GM19351 (cell line): ENCODE data around the gene FBN2.

ENCODE experiments used
- ATAC-seq: cut with Tn5 transposase; IDR thresholded peaks from one replicate; pipeline ENCODE4 v1.9.1; 2021; ENCODE audit warnings: mild to moderate bottlenecking, moderate library complexity; ENCODE audit not compliant: unreplicated experiment

Gene FBN2

DNA sequence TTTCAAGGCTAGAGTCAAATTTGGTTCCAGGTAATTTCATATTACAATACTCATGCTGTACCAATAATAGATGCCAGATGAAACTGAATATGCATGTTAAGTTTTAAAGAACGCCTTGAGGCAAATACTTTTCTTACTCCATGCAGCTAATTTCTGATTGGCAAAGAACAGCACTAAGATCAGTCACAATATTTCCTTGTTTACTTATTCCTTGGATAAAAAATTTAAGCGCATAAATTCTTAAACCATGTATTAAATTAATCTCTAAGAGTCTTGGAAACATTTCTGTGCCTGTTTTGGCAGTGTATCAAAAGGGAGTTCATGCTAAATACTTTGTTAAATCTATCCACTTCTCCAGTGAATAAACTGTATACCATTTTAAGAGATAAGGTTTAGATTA, 281.0 kb downstream of the FBN2 start:
- no peak for ATAC-seq

DNA sequence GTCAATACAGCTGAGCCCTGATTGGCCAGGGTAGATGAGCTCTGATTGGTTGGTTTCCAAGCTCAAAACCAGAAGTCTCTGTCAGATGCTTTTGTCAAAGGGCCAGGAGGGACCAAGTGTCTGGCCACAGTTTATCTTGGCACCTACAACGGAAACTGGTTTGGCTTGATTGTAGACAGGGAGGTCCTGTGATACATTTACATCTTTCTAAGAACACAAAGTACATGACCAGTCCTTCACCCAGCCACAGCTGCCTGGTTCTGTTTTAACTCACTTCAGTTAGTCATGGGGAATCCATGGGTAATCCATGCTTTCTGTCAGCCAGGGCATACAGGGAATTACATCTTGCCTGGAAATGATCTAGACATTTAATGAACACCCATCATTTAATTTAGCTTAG, 283.3 kb downstream of the FBN2 start:
- ATAC-seq = no peak

GRCh38 chr5:128253880-128254279, 284.2 kb downstream of the FBN2 start:
- no peak for ATAC-seq

DNA sequence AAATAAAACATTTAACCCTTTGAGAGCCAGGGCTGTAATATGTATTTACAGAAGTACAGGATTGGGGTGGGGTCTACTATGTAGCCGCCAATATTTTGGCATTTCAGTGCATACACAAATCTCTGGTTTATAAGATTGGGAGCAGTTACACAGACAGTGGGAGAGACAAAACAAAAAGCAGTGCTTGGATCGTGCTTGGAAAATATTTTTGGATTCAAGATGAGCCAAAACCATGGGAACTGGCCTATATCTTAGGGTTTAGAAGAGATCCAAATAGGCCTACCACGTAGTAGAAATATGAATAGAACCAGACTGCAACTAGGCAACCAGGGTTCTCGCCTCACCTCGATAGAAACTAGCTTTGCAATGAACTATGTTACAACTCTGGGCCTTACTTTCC, 284.9 kb downstream of the FBN2 start:
- no peak for ATAC-seq

DNA sequence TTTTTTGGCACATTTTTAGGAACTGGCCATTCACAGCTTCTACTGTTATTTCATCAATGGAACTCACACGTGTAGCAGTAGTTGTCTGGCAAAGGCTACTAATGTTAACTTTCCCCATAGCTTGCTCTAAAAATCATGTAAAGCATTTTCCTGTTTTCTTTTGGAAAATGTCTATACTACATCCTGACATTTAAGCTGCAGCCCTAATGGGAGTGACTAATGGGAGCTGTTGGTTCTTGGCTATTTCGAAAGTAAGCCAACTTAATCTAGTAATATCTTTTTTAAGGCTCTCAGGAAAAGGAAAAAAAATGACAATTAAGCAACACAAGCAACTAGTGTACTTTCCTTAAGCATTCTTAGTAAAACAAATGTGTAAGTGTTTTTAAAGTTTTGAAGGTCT, 285.3 kb downstream of the FBN2 start:
- ATAC-seq = no peak

DNA sequence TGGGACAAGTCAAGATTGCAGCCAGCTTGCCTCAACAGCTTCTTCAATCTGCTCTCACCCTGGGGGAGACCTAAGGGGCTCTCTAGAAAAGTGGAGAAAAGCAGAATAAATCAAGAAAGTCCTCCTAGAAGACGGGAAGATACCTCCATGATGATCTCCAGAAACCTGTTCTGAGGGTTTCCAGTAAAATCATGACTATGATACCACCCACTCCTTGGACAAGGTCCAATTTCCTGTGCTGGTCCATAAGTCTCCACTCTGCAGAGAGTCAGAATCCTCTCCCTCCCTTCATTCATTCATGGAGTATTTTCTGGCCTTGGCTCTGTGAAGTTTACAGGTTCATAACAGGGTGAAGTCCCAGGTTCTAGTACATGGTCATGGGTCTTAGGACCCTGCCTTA, 285.8 kb downstream of the FBN2 start:
- no peak for ATAC-seq

GRCh38 chr5:128245974-128246373, 292.1 kb downstream of the FBN2 start:
- no peak for ATAC-seq

- no peak for ATAC-seq
Measured at GRCh38 chr5:128243958-128244582, 294.0 kb downstream of the FBN2 start.

- ATAC-seq = no peak
Measured at GRCh38 chr5:128241051-128241695, 296.9 kb downstream of the FBN2 start.

DNA sequence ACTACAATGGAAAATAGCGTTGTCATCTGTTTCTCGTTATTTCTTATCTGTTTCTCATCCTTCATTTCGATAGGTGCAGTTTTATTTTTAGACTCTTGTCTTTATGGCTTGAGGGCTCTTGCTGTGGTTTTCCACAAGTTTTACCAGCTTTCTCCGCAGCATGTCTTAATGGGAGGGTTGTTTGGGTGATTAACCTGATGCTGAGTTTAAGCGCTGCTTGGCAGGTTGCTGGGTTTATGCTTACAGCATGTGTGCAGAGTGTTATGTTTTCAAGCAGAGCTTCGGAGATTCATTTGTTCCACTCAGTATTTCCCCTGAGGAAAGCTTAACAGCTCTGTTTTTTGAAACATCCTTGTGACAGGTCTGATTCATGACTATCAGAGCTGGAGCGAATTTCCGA, 300.5 kb downstream of the FBN2 start:
- ATAC-seq = no peak

- no peak for ATAC-seq
Measured at GRCh38 chr5:128237000-128237399, 301.0 kb downstream of the FBN2 start.

- ATAC-seq = no peak
Measured at GRCh38 chr5:128236334-128236733, 301.7 kb downstream of the FBN2 start.

DNA sequence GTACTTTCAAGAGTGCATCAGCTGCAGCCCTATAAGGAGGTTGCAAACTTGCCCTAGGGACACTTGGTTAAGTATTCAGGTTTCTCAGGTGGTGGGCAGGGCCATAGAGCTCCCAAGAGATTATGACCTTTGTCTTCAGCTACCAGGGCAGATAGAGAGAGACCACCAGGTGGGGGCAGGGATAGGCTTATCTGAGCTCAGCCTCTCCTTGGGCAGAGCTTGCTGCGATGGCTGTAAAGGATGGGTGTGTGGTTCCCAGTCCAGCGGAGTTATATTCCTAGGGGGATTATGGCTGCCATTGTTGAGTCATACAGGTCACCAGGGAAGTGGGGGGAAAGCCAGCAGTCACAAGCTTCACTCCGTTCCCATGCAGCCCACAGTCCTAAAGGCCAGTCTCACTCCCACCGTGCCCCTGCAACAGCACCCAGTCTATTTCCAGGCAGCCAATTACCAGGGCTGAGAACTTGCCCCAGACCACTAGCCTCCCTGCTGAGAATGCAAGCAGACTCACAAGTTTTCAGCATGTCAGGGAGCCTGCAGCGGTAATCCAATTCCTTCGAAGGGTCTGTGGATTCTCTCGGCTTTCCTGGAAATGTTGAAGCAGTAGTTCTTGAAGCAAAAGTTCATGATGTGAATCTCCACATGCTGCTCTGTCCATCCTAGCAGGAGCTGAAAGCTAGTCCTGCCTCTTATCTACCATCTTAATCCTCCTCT, 303.0 kb downstream of the FBN2 start:
- no peak for ATAC-seq

DNA sequence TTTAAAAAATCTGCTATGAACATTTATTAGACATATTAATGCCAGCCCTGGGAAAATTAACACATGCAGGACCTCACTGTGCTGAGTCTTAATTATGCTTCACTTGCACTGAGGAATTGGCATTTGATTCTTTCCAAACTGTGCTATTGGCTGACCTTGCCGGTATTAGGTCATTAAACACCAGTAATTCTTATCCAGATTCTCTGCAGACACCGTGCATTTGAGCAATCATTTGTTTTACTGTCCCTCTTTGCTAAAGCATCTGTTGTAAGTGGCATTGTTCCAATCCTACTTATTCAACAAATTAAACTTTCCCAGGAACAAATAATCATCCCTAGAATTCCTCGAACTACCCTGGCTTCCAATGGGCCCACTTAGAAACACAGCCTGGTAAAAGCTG, 309.5 kb downstream of the FBN2 start:
- ATAC-seq = no peak

DNA sequence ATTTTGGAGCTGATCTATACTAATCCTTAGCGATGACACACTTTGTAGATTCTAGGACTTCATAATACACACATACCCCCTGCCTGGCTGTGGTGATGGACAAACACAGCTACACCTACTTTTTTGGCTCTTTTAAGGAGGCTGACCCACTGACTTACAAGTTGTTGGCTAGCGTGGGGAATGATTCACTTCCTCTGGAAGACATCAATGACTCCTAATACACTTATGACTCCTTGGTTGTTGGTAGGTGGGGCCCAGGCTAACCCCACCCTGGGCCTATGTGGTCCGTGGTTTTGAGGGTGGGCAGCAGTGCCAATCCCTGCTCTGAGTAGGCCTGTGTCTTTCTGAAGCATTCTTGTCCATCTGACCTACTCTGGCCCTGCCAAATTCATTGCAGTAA, 310.0 kb downstream of the FBN2 start:
- ATAC-seq = no peak

GRCh38 chr5:128225245-128226030, 312.6 kb downstream of the FBN2 start:
- ATAC-seq = no peak

DNA sequence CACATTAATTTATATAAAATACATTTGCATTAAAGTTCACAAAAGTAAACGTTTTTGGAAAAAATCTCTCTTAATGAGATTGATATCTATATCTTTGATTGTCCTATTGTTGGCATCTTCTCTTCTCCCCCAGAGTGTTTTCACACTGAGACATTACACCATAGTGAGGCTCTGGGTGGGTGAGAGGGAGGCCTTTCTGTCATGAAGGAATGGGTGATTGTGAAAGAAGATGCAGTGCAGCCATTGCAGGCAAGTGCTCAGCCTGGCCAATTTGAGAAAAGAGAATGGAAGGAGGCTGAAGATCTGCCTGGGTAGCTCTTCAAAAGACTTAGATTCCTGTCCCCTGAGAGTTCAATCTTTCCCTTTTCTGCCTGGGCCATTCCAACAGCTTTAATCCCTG, 313.7 kb downstream of the FBN2 start:
- no peak for ATAC-seq

- no peak for ATAC-seq
Measured at GRCh38 chr5:128220841-128221240, 317.2 kb downstream of the FBN2 start.

DNA sequence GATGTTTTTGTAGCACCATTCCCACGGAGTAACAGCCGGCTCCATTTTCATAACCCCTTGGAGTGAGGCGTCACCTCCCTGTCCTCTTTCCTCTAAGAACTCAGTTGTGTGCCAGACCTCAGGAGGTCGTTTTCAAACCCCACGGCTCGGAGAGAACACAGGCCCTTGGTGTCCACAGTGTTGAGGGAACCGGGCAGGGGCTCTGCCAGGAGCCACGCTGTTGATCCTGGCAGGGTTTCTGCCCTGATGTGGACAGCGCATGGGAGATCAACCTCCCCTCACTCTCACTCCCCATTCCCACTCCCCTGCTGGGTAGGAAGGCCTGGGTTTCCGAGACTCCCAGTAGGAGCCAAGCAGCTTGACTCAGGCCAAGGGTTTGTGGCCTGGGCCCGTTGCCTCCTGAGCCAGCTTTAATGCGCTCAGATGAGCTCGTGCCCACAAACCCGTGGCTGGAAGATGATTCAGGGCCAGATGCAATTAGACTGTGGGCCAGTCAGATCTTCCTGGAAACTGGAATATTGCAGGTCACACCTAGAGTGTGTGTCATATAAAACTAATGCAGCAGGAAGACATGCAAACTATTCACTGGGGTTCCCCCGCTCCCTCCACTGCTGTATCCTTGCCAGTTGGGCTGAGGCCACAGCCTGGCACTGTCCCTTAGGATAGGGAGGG, 321.0 kb downstream of the FBN2 start:
- ATAC-seq = no peak

DNA sequence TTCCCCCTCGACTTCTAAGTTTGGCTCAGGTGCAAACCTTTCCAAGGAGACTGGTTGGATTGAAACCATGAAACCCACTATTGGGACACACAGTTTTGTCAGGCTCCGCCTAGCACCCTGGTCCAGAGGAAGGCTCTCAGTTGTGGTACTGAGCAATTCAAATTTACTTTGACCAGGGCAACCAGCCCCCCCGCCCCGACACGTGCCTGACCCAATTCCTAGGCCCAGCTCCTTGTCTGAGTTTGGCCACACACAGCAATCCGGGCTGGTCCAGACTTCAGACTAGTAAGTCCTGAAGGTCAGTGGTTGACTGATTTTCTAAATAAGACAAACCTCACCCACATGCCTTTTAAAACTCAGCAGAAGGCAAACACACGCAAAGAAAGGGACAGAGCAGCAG, 321.8 kb downstream of the FBN2 start:
- no peak for ATAC-seq

DNA sequence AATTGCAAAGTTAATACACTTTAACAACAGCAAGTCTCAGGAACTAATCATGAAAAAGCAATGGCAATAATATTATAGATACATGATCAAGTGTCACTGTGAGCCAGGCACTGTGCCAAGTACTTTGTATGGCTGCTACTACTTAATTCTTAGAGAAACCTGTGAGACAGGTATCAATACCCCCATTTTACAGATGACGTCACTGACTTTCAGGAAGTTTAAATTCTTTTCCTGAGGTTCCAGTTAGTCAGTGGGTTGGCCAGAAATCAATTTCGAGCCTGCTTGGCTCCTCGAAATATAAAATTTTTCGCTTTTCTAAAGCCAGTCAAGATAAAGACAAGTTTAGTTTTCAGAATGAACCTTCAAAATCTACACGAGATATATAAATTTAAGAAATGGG, 324.2 kb downstream of the FBN2 start:
- no peak for ATAC-seq
